NK-92 (cell line): Measurements from ENCODE around the gene SPDYE2.
"Not testable (repeated sequence)": the region's sequence is repeated elsewhere in the genome, so short reads cannot be mapped to it uniquely, and the experiment has no call there.

ENCODE experiments used
- DNase-seq: peaks from one replicate; lab custom pipeline; 2025; ENCODE audit not compliant: unreplicated experiment; lab: John Stamatoyannopoulos, UW

SPDYE2 gene, protein sequence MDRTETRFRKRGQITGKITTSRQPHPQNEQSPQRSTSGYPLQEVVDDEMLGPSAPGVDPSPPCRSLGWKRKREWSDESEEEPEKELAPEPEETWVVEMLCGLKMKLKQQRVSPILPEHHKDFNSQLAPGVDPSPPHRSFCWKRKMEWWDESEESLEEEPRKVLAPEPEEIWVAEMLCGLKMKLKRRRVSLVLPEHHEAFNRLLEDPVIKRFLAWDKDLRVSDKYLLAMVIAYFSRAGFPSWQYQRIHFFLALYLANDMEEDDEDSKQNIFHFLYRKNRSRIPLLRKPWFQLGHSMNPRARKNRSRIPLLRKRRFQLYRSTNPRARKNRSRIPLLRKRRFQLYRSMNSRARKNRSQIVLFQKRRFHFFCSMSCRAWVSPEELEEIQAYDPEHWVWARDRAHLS

DNA sequence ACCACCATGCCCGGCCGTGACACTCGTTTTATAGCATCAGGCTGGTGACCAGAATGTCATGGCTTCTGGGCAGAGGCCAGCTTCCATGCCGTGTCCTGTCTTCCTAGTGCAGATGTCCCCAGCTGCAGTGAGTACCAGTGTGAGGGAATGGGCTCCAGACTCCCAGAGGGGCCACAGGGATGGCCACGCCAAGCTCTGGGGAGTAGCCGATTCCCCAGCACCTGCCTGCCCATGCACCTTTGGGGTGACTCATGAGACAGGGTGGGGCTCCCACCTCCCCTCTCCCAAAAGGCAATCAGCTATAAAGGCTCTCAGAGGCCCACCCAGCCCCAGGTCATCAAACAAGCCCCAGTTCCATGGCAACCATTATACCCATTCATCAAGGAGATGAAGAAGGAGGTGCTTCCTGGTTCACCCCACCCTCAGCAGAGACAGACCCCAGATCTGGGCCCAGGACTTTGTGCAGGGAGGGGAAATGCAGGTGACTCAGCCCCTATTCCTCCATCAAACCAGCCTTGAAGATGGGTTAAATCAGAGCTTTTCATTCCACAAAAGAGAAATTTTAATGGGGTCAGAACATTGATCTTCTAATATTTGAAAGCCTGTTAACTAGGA, at the start of gene SPDYE2:
SPDYE2 (plus strand) TSS at position 419 of the 615 bp plus-strand sequence. CDS start 2,030 bp downstream, outside the sequence.
- DNase-seq = not testable (repeated sequence)

DNA sequence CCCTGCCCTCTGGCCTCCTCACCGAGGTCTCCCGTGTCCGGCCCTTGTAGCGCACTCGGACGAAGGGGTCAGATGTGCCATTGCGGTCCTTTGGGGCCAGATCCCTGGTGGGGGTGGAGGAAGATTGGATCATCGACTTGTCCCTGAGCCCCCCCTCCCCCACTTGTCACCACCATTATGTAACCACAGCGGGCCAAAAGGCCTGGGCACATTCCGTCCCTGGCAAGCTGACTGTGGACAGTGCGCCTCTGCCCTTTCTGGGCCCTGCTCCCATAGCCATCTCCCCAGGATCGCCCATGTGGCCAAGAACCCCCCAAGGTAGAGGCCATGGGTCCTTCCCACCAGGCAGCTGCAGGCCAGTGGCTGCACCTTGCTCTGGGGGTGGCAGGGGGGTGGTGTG, 47.9 kb upstream of the SPDYE2 start:
- not testable (repeated sequence) for DNase-seq

DNA sequence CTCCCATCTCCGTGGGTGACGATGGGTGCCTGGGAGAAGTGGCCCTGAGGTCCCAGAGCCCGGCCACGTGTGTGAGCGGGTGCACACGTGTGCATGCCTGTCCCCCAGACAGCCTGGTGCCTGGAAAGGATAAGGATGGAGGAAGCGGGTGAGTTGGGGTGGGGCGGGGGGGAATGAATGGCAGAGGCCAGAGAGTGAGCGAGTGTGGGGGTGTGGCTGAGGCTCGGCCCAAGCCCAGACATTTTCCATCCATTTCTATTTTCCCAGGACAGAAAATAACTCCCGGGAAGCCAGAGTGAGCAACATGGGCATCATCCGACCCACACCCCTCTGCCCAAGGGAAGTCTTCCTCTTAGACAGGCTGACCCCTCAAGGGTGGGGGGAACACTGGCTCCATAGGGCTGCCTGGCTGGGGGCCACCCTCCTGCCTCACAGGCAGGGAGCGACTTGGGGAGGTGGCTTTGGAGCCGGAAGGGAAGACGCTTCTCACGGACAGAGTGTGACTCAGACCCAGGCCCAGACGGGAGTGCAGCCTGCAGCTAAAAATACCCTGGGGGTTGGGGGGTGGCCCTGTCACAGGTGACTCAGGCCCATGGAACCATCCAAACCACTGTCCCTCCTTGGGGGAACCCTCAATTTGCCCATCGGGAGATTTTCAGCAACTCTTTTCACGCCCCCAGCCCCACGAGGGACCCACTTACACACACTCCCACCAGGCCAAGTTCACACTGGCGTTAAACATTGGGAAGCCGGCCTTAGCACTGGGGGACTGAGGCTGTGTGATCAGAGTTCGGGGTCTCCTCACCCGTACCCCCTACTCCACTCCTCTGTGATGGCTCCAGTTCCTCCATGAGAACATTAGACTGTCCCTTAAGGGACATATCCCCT, 45.5 kb upstream of the SPDYE2 start:
- not testable (repeated sequence) for DNase-seq

DNA sequence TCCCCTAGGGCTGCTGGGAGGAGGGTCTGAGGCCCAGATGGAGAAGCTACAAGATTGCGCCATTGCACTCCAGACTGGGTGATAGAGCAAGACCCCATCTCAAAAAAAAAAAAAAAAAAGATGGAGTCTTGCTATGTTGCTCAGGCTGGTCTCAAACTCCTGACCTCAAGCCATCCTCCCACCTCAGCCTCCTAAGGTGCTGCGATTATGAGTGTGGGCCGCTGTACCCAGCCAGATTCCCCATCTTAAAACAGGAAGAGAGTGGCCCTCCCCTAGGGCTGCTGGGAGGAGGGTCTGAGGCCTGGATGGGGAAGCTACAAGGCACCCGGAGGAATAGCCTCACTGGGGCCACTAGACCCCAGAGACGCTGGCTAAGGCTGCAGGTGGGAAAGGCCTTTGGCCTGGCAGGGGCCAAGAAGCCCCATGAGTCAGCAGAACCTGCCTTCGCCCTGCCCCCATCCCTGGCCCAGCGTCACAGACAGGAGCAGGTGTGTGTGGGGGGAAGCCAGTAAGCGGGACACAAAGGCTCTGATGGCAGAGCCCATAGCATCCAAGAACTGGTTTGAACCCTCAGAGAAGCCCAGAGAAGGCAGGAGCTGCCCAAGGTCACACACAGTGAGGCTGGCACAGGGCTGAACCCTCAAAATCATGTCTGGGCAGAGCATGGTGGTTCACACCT, 43.5 kb upstream of the SPDYE2 start:
- not testable (repeated sequence) for DNase-seq

DNA sequence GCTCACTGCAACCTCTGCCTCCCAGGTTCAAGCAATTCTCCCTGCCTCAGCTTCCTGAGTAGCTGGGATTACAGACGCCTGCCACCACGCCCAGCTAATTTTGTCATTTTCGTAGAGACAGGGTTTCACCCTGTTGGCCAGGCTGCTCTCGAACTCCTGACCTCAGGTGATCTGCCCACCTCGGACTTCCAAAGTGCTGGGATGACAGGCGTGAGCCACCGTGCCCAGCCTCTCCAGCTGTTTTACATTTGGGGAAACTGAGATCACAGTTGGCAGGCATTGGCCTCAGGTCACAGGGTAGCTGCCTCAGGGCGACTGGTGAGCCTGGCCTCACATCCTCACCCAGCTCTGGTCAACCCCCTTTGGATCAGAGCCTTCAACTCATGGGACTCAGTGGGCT, 40.5 kb upstream of the SPDYE2 start:
- not testable (repeated sequence) for DNase-seq

DNA sequence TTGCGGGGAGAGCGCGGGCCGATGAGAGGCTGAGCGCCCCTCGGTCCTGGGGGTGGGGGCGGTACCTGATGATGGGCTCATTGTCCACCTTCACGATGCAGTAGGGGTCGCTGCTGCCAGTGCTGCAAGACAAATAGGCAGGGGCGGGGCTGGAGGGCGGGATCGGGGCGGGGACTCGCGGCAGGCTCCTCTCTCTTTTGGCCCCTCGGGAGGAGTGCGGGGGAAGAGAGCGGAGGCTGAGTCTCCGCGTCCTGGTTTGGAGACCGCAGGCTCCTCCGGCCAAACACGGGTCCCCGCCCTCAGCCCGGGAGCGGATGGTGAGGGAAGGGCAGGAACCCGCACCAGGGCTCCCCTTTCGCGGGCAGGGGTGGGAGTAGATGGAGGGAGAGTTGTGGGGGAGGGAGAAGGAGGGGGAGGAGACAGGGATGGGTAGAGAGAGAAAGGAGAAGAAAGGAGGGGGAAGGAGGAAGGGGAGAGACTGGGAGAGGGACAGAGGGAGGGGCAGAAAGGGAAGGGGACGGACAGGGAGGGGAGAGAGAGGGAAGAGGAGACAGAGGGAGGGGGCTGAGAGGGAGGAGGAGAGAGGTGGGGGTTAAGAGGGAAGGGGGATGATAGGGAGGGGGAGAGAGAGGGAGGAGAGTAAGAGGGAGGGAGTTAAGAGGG, 39.0 kb upstream of the SPDYE2 start:
- not testable (repeated sequence) for DNase-seq

DNA sequence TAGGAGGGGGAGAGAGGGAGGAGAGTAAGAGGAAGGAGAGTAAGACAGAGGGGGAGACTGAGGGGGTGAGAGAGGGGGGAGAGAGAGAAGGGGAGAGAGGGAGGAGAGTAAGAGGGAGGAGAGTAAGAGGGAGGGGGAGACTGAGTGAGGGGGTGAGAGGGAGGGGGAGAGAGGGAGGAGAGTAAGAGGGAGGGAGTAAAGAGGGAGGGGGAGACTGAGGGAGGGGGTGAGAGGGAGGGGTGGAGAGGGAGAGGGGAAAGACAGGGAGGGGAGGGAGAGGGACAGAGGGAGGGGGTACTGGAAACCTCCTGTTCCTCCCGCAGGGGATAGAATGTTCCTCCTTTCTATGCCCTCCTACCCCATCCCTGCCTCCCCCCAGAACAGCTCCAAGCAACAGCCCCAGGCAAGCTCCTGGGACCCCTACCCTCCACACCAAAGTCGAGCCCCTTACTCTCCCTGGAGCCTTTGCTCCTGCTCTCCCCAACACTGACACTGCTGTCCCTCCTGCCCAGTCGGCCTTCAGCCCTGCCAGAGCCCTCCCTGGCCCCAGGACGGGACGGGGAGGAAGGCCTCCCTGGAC, 38.3 kb upstream of the SPDYE2 start:
- DNase-seq = not testable (repeated sequence)

DNA sequence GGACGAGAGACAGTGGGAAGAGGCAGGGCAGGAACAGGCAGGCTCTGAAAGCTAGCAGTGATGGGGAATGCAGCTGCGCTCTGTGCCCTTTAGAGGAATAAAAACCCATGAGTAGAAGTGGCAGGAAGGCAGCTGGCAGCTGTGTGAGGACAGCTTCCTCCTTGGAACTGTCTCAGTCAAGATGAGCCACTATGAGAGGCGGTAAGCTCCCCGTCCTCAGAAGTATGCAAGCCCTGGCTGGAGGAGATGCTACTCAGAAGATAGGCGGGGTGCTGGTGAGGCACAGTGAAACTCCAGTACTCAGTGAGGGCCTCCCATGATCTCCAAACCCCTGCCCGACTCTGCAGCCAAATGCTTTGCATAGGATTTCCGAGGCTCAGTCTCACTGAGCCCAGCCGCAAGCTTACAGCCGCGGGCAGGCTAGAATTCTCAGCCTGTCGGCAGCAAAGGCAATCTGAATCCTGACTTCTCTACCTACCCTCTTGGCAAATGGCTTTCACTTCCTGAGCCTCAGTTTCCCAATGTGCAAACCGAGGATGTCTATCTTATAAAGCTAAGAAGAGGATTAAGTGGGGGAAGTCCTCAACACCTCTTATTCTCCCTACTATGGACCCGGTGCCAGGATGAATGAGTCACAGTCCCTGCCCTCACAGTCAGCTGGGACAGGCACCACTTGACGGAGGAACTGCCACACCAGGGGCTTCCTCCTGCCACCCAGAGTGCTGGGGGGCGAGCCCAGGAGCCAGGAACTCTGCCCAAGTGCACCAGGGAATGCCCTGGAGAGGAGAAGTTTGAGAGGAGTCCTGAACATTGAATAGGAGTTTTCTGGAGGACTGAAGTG, 35.9 kb upstream of the SPDYE2 start:
- not testable (repeated sequence) for DNase-seq

DNA sequence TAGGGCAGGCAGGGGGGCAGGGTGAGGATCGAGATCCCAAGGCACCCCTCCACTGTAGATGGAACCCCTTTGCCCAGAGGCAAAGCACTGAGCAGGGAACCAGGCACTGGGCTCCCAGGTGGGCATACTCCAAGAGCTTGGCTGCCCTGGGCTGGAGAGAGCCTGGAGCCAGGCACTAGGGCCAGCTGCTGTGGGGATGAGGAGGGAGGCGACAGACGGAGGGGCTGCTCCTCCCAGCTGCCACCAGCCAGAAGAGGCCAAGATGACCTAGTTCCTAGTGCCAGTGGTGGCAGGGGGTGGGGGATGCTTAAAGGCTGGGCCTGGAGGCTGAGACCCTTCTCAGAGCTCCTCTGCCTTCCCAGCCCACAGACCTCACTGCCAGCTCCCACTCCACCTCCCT, 35.1 kb upstream of the SPDYE2 start:
- DNase-seq = not testable (repeated sequence)

DNA sequence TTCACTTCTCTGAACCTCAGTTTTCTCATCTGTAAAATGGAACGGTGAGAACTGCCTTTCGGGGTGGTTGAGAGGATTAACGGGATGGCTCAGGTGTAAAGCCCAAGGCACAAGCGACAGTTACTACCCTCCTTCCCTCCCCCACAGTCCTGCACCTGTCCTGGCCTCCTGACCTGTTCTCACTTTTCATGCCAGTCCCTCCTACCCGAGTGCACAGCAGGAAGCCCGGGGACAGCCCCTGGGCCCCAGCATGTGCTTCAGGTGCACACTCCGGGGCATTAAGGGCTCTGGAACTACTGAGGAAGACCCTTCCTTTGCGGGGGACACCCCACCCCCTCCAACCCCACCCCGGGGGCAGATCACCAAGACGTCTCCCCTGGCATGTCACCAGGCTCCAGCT, 34.1 kb upstream of the SPDYE2 start:
- DNase-seq = not testable (repeated sequence)

DNA sequence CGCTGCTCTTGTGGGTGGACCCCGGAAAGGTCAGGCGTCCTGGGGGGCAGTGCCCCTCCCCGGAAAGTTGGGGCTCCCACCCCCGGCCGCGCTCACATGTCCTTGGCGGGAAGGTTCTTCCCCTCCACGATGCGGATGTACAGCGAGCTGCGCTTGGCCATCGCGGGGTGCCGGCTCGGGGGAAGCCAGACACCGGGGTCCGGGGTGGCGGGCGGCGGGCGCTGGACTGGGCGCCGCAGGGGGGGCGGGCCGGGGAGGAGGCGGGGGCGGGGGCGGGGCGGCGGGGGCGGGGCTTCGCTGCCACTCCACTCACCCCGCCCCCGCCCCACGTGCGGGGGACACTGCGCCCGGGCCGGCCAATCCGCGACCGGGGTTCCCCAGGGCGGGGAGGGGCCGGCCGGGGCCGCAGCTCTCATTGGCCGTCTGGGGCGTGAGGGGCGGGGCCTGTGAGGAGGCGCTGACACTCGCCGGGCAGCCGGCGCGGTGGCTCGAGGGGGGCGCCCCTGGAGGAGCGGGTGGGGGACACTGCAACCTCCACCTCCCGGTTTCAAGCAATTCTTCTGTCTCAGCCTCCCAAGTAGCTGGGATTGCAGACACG, 33.4 kb upstream of the SPDYE2 start, which contains the start of gene RASA4B:
RASA4B (minus strand) TSS at position 228 of the 598 bp plus-strand sequence; CDS start at position 161, 67 bp downstream.
- not testable (repeated sequence) for DNase-seq

DNA sequence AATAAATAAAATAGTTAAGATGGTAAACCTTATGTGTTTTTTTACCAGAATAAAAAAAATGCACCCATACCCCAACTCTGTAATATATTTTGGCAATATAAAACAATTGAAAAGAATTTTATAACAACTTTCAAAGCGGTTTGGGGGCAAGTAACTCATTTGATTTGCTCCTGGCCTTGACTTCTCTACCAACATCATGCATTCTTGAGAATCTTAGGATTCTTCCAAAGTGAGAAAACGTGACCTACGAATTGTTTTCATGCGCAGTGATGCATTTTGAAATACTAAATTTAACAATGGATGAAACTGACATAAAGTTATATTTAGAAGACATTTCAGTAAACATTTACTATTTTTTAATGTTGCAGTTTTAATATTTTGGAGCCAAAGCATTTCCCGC, 30.2 kb upstream of the SPDYE2 start:
- DNase-seq = not testable (repeated sequence)

DNA sequence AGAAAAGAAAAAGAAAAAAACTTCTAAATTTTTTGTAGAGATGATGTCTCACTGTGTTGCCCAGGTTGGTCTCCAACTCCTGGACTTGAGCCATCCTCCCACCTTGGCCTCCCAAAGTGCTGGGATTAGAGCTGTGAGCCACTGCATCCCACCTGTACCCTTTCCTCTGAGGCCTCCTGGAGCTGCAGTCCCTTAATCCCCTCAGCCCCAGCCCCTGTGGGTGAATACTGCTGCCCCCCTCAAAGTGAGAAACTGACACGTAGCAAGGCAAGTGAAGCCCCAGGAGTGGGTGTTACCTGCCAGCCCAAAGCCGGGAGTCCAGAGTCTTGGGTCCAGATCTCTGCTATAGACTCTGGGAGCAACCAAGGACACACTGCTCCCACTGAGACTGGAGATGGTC, 26.2 kb upstream of the SPDYE2 start:
- DNase-seq = not testable (repeated sequence)

DNA sequence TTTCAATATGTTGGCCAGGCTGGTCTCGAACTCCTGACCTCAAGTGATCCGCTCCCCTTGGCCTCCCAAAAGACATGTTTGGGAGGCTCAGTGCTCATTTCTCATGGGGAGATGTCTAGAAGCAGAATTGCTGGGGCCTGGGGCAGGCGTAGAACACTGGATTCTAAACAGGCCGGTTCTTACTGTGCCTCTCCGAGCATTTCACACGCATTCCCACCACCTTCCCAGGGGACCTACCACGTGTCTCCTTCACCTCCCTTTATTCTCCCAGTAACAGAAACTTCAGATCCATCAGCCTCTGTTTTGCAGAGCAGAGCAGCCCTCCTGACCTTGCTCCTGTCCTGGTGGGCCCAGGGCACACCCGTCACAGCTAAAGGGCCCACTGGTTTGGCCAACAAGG, 23.8 kb upstream of the SPDYE2 start:
- not testable (repeated sequence) for DNase-seq

DNA sequence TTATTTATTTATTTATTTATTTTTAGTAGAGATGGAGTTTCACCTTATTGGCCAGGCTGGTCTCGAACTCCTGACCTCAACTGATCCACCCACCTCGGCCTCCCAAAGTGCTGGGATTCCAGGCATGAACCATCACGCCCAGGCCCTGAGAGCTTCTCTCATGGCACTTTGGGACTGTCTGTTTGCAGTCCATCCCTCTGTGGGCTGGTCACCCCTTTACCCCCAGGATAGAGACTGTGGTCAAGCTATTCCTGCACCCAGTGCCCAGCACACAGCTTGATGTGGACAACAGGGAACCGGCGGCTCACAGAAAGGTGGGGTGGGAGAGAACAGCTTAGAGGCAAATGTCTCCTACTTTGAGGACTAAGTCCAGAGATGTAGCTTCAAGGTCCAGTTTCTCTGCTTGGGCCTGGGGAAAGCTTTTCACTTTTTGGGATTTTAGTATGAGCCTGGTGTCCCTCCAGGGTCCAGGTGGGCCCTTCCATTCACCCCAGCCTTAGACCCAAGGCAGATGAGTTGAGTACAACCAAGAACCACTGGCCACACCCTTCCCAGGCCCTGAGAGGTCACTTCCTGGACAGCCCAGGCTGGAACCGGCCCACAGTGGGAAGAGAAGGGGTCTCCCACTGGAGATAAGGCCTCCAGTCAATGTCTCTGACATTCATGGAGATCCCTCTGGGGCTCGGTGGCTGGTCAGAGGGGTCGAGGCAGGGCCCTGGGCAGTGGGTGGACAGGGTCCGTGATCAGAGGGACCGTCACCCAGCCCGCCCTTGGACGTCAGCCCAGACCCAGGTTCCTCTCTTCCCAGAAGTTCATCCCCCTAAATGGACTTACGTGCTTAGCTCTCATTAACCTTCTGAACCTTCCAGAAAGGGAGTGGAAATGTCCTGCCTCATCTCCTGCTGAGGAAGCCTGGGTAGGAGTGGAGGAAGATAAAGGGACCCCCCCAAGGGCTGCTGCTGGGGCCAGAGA, 22.9 kb upstream of the SPDYE2 start:
- not testable (repeated sequence) for DNase-seq

DNA sequence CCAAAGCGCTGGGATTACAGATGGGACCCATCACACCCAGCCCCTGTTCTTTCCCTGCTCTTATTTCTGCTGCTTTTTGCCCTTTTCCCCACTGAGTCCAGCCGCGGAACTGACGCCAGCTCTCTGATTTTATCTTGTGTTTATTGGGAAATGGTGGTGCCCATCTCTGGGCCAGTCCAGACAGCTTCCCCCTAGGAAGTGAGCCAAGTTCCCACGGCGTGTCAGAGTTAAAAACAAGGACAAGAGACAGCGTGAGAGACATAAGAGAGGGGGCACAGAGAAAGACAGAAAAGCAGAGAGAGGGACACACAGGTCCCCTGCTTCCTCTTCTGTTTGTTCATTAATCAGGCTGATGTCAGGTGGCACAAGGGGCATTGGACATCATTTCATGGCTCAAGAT, 19.4 kb upstream of the SPDYE2 start:
- DNase-seq = not testable (repeated sequence)

DNA sequence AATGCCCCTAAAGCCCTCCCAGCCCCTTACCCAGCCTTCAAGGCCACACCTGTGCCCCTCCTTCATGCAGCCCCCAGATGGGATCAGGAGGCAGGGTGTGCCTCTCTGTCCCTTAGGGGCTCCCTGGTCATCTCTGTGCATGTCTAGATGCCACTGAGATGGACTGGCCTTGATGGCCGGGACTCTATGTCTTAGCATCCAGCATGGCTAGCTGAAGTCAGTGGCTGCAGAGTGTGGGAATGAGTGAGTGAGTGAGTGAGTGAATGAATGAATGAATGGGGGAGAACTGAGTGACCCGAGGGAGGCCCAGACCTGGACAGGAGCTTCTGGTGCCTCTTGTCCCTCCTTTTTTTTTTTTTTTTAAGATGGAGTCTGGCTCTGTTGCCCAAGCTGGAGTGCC, 18.9 kb upstream of the SPDYE2 start:
- DNase-seq = not testable (repeated sequence)
